Cardiac muscle cell (in vitro differentiated cells and primary cell): ENCODE data around the gene TMEM168. TPM values are rescaled to one million over a fixed set of nuclear protein-coding genes. Genes with fewer than 3 reads are reported as not detected.
"Not testable (repeated sequence)": the region's sequence is repeated elsewhere in the genome, so short reads cannot be mapped to it uniquely, and the experiment has no call there.

ENCODE experiments used
- DNase-seq, 2 donors: peaks; one replicate each; pipeline versions ENCODE4 v3.0.0 to v3.0.0-alpha.2; 2010 to 2017; ENCODE audit warnings: low read depth in 1 of 2, low spot score in 1 of 2
- H3K27ac ChIP-seq: fragments of 200-600 bp; sonication (generic); 2 replicates; pipeline ENCODE4 v1.5.1; 2016
- H3K27me3 ChIP-seq: fragments of 200-600 bp; sonication (generic); 2 replicates; pipeline ENCODE4 v1.6.0; 2016; ENCODE audit warnings: control low read depth
- H3K36me3 ChIP-seq: fragments of 200-600 bp; sonication (generic); 2 replicates; pipeline ENCODE4 v1.5.1; 2016; ENCODE audit warnings: control low read depth
- H3K4me1 ChIP-seq: fragments of 200-600 bp; sonication (generic); 2 replicates; pipeline ENCODE4 v1.8.1; 2017; ENCODE audit warnings: low read depth, mild to moderate bottlenecking, mixed run types
- H3K4me3 ChIP-seq: fragments of 200-600 bp; sonication (generic); 2 replicates; pipeline ENCODE4 v1.5.1; 2016; ENCODE audit warnings: mild to moderate bottlenecking
- H3K9me3 ChIP-seq: fragments of 200-600 bp; sonication (generic); 2 replicates; pipeline ENCODE4 v1.5.1; 2017; ENCODE audit warnings: low read depth, mild to moderate bottlenecking, control low read depth
- polyA plus RNA-seq: library from polyadenylated mRNA; unstranded; fragments of >200 nt; fragmentation: Nextera tagmentation; extraction: Ambion mirVana; gene quantifications from 2 replicates; pipeline ENCODE4 v1.2.1, GENCODE V29; 2016
- total RNA-seq: library from RNA; depleted of rRNA; stranded (reverse); fragments of >200 nt; gene quantifications from 2 replicates; pipeline ENCODE4 v1.2.3, GENCODE V29; 2016
- TF ChIP-seq, protein P1 (sequence below): IDR thresholded peaks from 2 replicates; pipeline ENCODE4 v1.5.1; 2012; ENCODE audit warnings: low read depth, mild to moderate bottlenecking, low read length

The TMEM168 gene, protein sequence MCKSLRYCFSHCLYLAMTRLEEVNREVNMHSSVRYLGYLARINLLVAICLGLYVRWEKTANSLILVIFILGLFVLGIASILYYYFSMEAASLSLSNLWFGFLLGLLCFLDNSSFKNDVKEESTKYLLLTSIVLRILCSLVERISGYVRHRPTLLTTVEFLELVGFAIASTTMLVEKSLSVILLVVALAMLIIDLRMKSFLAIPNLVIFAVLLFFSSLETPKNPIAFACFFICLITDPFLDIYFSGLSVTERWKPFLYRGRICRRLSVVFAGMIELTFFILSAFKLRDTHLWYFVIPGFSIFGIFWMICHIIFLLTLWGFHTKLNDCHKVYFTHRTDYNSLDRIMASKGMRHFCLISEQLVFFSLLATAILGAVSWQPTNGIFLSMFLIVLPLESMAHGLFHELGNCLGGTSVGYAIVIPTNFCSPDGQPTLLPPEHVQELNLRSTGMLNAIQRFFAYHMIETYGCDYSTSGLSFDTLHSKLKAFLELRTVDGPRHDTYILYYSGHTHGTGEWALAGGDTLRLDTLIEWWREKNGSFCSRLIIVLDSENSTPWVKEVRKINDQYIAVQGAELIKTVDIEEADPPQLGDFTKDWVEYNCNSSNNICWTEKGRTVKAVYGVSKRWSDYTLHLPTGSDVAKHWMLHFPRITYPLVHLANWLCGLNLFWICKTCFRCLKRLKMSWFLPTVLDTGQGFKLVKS
- total RNA-seq (16.1 and 24.7 TPM in 2 replicates), polyA plus RNA-seq (12.7 and 18.9 TPM in 2 replicates)

DNA sequence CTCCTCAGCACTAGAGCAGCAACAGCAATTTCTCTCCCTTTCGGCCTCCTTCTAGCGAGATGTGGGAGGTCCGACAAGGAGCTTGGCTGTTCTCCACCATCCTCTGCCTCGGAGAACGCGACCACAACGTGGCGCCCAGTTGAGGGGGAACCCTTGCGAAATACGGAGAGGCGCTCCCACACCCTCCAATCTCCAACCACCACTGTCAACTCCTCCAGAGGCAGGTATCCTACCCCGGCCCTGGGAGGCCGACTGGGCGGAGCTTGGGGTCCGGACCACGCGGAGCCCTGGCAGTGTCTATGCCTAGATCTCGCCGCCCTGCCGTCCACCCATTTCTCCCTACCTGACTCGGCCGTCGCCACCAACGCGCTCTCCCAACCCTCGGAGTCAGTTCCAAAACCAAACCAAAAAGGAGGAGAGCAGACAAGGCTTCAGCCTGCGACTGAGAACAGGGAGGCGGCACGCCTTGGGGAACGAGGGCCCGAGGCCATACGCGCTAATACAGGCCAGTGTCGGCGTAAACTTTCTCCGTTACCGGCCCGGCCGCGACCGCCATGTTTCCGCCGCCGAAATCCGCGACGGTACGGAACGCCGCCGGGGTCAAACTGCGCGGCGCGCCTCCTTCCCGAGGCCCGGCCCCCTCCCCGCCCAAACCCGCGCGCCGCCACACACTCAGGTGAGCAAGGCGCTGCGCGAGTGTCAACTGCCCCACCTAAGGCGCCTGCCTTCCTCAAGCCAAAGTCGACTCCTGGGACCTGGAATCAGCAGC is at the start of gene TMEM168:
Gene TMEM168 (minus strand): TSS at position 577 of the 769 bp plus-strand sequence. CDS start 5,568 bp downstream, outside the sequence.
- TF ChIP-seq, protein P1, sequence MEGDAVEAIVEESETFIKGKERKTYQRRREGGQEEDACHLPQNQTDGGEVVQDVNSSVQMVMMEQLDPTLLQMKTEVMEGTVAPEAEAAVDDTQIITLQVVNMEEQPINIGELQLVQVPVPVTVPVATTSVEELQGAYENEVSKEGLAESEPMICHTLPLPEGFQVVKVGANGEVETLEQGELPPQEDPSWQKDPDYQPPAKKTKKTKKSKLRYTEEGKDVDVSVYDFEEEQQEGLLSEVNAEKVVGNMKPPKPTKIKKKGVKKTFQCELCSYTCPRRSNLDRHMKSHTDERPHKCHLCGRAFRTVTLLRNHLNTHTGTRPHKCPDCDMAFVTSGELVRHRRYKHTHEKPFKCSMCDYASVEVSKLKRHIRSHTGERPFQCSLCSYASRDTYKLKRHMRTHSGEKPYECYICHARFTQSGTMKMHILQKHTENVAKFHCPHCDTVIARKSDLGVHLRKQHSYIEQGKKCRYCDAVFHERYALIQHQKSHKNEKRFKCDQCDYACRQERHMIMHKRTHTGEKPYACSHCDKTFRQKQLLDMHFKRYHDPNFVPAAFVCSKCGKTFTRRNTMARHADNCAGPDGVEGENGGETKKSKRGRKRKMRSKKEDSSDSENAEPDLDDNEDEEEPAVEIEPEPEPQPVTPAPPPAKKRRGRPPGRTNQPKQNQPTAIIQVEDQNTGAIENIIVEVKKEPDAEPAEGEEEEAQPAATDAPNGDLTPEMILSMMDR: no peak
- peak within 1 kb of the TSS; percentile 78 for H3K27ac ChIP-seq
- H3K27me3 ChIP-seq: no peaks in the 10 kb centered on the region
- DNase-seq: peak; percentile 71 to 92
- H3K36me3 ChIP-seq: no peaks in the 10 kb centered on the region
- H3K9me3 ChIP-seq: no peaks in the 10 kb centered on the region
- no peaks in the 10 kb centered on the region for H3K4me1 ChIP-seq
- H3K4me3 ChIP-seq: peak within 1 kb of the TSS; percentile 38

DNA sequence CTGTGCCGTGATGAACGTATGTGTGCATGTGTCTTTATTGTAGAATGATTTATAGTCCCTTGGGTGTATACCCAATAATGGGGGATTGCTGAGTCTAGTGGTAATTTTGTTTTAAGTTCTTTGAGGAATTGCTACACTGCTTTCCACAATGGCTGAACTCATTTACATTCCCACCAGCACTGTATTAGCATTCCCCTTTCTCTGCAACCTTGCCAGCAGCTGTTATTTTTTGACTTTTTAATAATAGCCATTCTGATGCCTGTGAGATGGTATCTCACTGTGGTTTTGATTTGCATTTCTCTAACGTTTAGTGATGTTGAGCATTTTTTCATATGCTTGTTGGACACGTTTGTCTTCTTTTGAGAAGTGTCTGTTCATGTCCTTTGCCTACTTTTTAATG is 45.7 kb upstream of the TMEM168 start:
- not testable (repeated sequence) for H3K4me3 ChIP-seq, H3K27ac ChIP-seq, H3K9me3 ChIP-seq, H3K4me1 ChIP-seq, DNase-seq, H3K36me3 ChIP-seq, H3K27me3 ChIP-seq

DNA sequence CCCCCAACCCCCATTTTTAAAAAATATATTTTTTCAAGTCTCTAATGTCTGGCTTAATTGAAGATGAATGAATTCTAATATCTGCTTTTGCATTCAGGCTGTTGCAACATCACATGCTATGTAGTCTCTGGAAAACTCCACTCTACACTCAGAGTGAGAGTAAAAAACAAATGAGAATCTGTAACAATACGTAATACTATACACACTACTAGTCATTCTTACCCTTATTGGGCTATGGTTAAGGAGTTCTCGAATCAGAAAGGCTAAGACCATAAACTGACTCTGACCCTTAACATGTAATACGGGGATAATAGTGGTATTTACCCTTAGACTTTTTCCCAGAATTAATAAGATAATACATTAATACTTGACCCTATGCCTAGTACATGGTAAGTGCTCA is 42.9 kb upstream of the TMEM168 start:
- DNase-seq: no peak
- Histone ChIP-seq H3K9me3 (no peaks in the 10 kb centered on the region), H3K4me3 (no peak overlapping the region), H3K4me1 (no peaks in the 10 kb centered on the region), H3K27ac (no peak overlapping the region), H3K36me3 (peaks cover 24% of the 10 kb centered on the region), H3K27me3 (no peaks in the 10 kb centered on the region)
- TF ChIP-seq, protein P1: no peak

DNA sequence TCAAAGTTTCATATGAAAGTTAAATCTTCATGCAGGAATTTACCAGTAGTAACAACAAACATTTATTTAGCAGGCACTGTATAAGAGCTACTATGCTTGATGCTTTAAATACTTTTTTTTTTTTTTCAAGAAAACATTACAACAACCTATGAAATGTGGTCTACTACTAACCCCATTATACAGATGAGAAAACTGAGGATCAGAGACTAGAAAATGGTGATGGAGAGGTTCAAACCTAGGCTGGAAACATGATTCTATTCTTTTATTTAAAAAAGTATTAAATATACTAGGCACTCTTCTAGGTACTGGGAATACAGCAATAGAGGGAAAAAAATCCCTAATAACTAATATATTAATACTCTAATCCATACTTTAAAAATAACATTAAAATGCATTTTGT is 40.6 kb upstream of the TMEM168 start:
- Histone ChIP-seq H3K4me1 (no peaks in the 10 kb centered on the region), H3K27ac (no peak overlapping the region), H3K27me3 (no peaks in the 10 kb centered on the region), H3K9me3 (no peaks in the 10 kb centered on the region), H3K4me3 (no peak overlapping the region), H3K36me3 (peaks cover 24% of the 10 kb centered on the region)
- TF ChIP-seq, protein P1: no peak
- no peak for DNase-seq

DNA sequence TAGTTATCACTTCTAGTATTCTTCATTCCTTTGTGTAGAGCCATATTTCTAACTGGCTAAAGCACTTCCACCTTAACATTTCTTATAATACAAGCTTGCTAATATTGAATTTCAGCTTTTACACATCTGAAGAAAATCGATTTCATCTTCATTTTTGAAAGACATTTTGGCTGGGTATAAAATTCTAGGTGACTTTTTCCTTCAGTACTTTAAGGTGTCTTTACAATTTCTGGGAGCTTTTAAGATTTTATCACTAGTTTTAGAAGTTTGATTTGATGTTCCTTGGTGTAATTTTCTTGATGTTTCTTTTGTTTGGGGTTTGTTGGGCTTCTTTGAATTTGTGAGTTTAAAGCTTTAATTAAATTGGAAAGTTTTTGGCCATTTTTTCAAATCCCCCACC is 38.5 kb upstream of the TMEM168 start:
- no peak for DNase-seq
- no peak overlapping the region for H3K4me3 ChIP-seq
- no peaks in the 10 kb centered on the region for H3K27me3 ChIP-seq
- H3K9me3 ChIP-seq: no peaks in the 10 kb centered on the region
- TF ChIP-seq, protein P1: no peak
- H3K27ac ChIP-seq: no peak overlapping the region
- H3K4me1 ChIP-seq: no peaks in the 10 kb centered on the region
- peaks cover 24% of the 10 kb centered on the region for H3K36me3 ChIP-seq
